Mucosa of gallbladder (tissue), 1 donor: ENCODE results near the gene CTDSPL2. TPM values are rescaled to one million over a fixed set of nuclear protein-coding genes. Genes with fewer than 3 reads are reported as not detected.
"Not testable (repeated sequence)": the region's sequence is repeated elsewhere in the genome, so short reads cannot be mapped to it uniquely, and the experiment has no call there.

ENCODE experiments used
- DNase-seq: peaks from one replicate; pipeline ENCODE4 v3.0.0-alpha.2; 2020; ENCODE audit warnings: low spot score
- total RNA-seq: library from RNA; stranded (reverse); gene quantifications from one replicate; pipeline ENCODE4 v1.2.1, GENCODE V29; 2021
- donor health status: DM: no; HTN: no; CAD: no.

The CTDSPL2 gene
- total RNA-seq, 1 donor from 2014 or later: 32.4 TPM

DNA sequence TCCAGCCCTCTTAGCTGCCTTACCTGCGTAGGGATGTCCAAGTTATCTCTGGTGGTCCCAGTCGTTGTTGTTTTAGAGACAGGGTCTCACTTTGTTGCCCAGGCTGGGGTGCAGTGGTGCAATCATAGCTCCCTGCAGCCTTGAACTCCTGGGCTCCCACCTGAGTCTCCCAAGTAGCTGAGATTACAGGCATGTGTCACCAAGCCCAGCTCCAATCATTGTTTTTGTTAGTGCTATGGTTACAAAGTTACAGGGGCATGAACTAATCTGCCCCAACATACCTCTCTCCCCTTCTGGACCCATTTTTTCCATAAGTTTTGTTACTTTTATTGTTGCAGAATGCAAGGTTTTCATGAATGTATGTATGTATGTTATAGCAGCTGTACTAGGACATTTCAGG, 54.7 kb downstream of the CTDSPL2 start:
- DNase-seq: no peak

DNA sequence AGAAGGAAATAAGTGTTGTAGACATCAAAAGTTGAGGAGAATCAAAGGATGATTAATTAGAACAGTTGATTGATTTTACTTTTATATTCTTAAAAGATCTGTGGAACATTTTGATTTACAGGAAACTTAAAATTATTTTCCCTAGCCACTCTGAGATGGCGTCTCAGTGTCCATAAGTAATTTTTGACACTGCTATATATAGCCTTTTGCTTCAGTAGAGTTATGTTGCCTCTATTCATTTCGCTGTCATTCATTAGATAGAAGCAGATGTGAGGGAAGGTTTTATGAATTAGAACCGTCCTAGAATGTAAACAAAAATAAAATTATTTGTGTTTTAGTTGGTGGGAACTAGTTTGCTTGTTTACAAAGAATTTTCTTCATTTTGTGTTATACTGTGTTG, 58.5 kb downstream of the CTDSPL2 start:
- no peak for DNase-seq

DNA sequence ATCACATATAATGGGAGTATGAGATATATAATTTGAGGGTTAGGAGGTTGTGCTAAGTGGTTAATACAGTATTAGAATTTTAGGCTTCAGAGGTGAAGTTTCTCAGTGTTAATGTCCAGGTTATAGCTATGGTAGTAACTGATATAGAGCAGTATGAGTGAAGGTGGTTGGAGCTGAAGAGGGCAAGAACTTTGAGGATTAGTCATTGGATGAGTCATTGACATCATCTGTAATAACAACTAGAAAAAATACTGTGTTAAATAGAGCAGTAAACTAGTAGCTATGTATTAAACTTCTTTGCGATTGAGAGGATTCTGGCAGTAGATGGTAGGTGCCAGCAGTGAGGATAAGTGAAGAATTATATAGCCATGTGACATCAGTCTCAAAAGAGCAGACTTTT, 62.0 kb downstream of the CTDSPL2 start:
- DNase-seq: no peak

DNA sequence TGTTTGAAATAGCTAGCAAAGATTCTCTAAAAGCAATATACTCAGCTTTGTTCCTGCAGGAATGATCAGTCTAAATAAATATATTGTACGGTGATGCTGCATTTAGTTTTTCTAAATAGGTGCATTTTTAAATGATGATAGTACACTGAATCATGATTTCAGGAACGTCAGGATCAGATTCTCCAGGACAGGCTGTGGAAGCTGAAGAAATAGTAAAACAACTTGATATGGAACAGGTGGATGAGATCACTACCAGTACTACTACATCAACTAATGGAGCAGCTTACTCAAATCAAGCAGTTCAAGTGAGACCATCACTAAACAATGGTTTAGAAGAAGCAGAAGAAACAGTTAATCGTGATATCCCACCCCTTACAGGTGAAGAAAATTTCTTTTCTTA, 63.2 kb downstream of the CTDSPL2 start:
- DNase-seq: no peak

DNA sequence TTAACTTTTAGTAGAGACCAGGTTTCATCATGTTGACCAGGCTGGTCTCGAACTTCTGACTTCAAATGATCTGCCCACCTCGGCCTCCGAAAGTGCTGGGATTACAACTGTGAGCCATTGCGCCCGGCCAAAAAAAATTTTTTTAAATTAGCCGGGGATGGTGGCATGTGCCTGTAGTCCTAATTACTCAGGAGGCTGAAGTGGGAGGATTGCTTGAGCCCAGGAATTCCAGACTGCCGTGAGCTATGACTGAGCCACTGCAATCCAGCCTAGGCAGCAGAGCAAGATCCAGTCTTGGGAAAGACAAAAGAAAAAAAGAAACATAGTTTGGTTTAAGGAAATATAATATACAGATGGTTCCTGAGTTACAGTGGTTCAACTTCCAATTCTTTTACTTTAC, 64.6 kb downstream of the CTDSPL2 start:
- DNase-seq: no peak

DNA sequence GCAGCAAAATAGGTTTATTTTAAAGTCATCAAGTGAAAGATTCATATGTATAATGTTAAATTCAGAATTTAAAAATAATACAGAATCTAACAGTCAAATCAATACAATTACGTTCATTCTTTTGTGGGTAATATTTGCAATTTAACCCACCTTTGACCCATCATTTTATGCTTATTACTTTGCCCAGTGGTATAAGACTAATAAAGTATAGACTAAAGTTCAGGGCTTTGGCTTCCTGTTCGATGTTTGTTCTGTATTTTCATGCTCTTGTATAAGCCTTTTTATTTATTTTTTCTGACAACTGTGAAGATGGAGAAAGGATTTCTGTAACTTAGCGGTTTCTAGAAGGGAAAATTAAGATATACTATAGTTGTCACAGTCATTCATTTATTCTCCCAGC, 65.2 kb downstream of the CTDSPL2 start:
- DNase-seq: no peak

DNA sequence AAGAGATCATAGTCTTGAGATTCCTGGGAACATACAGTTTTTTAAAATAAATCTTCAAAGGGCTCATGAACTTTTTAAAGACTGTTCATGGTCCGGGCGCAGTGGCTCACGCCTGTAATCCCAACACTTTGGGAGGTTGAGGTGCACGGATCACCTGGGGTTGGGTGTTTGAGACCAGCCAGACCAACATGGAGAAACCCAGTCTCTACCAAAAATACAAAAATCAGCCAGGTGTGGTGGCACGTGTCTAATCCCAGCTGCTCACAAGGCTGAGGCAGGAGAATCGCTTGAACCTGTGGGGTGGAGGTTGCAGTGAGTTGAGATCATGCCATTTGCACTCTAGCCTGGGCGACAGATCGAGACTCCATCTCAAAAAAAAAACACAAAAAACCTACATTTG, 68.1 kb downstream of the CTDSPL2 start:
- no peak for DNase-seq

DNA sequence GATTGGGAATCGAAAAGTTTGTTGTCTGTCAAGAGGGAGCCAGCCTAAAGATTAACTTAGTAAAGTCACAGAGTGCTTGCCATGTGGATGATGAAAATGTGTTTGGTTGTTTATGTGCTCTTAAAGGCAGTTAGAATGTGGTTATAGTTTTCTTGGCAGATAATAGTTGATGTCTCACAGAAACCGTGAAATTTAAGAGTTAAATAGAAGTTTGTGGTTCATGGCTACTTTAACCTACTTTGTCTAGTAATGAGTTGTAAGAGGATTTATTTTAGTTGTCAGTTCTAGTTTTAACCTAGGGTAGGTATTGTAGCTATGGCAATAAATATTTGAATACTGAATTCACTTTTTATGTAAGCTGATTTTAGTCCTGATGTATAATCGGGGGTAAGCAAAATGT, 73.1 kb downstream of the CTDSPL2 start:
- DNase-seq: no peak

DNA sequence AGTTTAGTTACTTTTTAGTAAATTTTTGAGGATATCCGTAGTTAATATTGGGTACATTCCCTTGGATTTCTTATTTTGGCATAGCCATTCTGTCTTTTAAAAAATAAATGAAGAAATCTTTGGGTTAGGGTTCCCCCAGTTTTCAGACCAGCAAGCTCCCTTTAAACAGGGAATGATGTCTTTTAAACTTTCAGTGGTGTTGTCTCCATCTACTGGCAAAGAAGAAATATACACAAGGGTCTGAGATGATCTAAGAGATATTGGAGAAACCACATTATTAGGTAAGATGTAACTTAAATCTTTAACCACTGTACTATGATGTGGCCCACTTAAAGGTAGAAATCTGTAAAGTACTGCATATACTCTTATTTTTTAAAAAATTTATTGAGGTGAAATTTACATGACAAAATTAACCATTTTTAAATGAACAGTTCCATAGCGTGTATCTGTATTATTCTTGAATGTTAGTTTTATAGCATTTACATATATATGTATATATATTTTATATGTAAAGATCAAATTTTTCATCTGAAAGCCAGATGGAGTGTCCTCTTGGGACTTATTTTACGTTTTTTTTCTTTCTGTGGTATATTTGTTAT, 74.4 kb downstream of the CTDSPL2 start:
- DNase-seq: no peak

DNA sequence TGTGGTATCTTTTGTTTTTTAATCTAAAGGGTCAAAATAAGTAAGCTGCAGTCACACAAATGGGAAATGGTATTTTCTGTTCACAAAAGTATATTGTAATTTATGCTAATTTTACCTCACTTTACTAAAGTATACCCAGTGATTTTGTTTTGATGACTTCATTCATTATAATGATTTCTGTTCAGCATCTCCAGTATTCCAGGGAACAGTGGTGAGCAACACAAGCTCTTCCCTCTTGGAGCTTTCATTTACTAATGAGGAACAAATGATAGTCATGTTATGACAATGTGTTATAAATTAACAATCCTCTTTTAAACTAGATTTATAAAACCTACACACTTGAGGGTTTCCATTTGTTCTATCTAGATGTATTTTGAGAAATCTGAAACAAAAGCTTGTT, 89.0 kb downstream of the CTDSPL2 start:
- no peak for DNase-seq

DNA sequence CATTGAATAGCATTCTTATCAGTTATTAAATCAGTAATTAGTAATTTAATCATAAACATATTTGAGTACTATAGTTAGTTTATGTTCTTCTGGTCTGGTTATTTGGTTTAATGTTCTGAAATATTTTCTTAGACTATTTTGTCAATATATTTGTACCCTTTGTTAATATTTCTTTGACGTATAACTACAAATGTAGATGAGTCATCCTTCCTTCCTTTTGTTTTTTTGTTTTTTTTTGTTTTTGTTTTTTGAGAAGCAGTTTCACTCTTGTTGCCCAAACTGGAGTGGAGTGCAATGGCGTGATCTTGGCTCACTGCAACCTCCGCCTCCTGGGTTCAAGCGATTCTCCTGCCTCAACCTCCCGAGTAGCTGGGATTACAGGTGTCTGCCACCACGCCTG, 92.1 kb downstream of the CTDSPL2 start:
- DNase-seq: no peak

DNA sequence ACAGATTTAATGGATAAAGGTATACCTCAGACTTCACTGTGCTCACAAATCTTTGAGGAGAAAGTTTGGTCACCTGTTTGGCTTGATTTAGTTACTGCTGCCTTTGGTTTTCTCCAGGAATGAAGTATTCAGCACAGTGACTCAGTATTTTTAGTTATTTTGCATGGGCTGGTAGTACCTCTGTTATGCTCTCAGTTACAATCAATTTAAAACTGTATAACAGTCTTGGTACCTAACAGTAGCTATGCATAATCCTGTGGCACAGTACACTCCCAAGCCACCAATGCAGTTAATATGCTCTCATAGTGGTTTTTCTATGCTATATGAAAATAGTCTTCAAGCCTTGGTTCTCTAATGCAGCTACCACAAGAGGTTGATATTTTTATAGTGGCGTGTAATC, 97.6 kb downstream of the CTDSPL2 start:
- DNase-seq: no peak

DNA sequence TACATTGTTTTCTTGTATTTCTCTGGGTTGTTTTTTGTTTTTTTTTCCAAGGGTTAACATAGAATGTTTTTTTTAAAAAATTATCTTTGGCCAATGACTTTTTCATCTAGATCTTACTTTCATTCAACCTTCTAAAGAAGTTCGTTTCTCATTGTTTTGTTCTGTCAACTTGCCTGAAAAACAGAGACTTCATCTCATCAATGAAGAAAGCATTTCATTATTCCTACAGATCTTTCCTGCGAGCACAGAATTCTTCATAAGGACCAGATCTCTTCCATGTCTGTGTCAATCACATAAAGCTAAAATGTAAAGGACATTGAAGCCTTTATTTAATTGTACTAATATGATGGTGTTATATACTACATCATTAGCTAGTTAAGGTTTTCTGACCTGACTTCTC, 99.8 kb downstream of the CTDSPL2 start:
- DNase-seq: no peak

DNA sequence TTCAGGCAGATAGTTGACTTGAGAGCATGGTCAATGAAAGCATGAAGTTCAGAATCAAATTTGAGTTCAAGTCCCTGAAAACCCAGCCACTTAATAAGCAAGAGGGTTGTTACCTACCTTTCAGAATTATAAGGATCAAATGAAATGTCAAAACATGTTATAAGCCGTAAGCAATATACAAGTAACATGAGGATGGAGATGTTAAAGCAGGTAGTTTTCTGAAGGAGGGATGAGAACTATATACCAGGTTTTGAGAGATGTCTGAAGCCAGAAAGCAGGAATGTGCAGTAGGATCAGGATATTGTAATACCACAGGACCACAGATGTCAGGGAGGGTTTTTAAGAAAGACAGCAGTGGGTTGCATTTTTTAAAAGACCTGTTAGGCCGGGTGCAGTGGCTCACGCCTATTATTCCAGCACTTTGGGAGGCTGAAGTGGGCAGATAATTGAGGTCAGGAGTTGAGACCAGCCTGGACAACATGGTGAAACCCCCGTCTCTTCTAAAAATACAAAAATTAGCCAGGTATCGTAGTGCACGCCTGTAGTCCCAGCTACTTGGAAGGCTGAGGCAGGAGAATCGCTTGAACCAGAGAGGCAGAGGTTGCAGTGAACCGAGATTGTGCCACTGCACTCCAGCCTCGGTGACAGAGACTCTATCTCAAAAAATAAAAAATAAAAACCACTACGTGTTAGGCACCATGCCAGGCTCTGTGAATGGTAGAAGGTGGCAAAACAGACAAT, 102.6 kb downstream of the CTDSPL2 start:
- DNase-seq: no peak

DNA sequence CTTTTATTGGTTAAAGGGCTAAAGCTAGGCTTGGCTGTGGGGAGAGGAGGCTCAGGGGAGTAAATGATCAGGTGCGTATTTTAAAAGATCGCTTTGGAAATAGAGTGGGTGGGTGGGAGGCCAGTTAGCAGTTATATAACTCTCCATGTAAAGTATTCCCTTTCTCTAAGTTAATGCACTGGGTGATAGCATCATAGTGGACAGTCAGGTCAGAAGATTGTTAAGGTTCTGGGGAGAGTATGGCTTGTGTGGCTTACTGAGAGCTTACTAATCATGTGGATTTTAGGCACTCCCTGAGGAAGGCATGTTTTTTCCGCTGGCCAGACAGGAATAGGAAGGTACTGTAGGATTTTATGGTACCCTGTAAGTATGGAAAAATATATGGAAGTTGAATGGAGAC, 103.2 kb downstream of the CTDSPL2 start:
- DNase-seq: no peak

DNA sequence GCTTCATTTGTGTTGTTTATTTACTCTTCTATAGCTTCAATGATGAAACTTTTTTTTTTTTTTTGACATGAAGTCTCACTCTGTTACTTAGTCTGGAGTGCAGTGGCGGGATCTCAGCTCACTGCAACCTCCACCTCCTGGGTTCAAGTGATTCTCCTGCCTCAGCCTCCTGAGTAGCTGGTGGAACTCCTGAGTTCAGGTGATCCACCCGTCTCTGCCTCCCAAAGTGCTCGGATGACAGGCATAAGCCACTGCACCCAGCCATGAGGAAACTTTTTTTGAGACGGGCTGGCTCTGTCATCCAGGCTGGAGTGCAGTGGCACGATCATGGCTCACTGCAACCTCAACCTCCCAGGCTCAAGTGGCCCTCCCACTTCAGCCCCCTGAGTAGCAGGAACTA, 104.8 kb downstream of the CTDSPL2 start:
- DNase-seq: not testable (repeated sequence)

DNA sequence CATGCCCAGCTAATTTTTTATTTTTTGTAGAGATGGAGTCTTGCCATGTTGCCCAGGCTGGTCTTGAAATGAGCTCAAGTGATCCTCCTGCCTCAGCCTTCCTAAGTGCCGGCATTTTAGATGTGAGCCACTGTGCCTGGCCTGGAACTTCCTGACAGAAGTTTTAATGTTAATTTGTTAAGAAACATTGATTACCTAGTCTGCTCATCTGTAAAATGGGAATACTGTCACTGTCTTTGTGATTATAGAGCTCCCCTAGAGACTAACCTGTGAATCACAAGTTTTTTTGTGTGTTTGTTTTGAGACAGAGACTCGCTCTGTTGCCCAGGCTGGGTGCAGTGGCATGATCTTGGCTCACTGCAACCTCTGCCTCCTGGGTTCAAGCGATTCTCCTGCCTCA, 105.3 kb downstream of the CTDSPL2 start:
- no peak for DNase-seq

DNA sequence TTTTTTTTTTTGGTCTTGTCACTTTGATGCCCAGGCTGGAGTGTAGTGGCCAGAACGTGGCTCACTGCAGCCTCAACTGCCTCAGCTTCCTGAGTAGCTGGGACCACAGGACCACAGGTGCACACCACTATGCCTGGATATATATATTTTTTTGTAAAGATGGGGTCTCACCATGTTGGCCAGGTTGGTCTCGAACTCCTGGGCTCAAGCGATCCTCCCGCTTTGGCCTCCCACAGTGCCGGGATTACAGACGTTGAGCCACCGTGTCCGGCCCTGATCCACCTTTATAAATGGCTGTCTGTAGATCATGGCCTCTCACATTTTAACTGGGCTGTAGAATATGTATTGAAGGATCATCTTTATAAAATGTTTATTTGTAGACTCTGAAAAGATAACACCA, 107.7 kb downstream of the CTDSPL2 start:
- DNase-seq: no peak

DNA sequence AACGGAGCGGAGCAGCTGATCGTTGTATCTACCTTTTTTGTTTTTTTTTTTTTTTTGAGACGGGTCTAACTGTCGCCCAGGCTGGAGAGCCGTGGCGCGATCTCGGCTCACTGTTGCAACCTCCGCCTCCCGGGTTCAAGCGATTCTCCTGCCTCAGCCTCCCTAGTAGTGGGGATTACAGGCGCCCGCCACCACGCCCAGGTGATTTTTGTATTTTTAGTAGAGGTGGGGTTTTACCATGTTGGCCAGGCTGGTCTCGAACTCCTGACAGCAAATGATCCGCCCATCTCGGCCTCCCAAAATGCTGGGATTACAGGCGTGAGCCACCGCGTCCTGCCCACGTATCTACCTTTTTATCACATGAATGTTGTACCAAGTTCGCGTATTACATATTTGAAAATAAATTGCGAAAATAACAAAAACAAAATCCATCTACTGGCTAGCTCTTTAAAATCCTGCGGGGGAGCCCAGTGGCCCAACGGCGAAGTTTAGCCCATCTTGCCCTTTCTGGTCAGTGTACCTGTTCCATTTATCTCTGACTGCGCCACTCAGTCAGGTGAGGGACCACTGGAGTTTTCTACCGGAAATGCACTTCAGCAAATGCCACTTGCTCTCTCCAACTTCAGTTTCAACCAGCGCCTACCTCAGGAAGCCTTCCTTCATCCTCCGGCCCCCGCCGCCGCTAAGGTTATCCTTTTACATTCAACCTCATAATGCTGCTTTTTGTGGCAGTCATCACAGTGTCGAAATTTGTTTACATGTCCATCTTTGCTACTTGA, 108.3 kb downstream of the CTDSPL2 start:
- peak; percentile 14 for DNase-seq

DNA sequence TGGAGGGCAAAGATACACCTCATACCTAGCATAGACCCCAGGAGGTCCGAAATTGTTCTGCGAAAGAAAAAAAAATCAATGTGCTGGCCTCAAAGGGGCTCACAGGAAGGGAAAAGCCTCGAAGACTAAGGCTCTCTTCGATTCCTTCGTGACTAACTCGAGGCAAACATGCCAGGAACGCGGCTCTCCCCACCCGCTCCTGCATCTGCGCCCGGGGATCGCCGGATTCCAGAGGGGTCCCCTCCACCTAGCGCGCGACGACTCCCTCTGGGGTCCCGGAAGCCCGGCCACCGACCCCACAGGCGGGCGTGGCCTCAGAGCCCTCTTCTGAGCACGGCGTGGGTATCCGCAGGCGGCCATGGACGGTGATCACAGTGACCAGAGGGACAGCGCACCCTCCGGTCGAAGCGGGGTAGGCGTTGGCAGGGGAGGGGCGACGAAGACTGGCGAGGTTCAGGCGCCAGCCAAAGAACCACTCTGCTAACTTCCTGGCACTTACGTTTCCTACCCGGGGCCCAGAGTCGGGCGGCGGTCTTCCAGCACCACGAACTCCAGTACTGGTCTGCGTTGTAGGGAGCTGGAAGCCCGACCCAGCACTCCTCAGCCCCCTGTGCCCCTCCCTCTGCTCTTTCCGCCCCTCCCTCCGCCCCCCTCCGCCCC, 109.0 kb downstream of the CTDSPL2 start:
- DNase-seq: peak; percentile 85

DNA sequence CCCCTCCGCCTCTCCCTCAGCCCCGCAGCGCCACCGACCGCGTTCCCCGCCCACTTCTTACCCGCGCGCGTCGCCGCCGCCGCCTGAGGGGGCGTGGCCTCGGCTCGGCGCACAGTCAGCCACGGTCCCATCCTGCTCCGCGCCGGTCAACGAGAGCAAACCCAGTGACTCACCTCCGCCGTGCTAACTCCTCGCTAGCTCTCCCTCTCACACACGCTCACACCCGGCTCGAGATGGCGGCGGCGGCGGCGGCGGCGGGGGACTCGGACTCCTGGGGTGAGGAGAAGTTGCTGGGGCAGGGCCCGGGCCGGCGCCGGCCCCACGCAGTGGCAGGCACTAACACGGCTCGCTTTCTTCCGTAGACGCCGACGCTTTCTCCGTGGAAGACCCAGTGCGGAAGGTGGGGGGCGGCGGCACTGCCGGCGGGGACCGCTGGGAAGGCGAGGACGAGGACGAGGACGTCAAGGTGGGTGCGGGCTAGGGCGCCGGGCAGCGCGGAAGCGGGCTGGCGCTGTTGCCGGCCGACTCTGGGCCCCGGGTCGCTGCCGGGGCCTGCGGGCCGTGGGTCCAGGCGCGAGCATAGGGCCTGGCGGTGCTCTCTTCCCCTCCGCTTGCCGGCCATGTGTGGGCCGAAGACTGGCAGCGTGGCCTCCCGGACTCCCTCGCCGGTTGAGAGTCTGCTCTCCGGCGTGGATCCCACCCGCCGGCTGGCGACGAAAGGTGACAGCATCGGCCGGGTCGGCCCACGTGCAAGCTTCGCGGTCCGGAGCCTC, 109.7 kb downstream of the CTDSPL2 start, which contains the start of gene EIF3J:
EIF3J (plus strand) TSS at position 186 of the 773 bp plus-strand sequence; CDS start at position 234, 48 bp downstream.
- DNase-seq: peak; percentile 95
